Stimulated activated CD4-positive, alpha-beta T cell treated with anti-CD3 and anti-CD28 coated beads, TNF-alpha, amount 100 ng/mL, for 1 hour (primary cell): ENCODE data around the gene DLGAP1.

Source experiments
- DNase-seq, 3 donors: peaks; one replicate each; pipeline ENCODE4 v3.0.0-alpha.2; 2020; ENCODE audit warnings: low read depth in 3 of 3, low spot score in 1 of 3

DLGAP1 gene

GRCh38 chr18:3906116-3906750 lies 548.9 kb downstream of the DLGAP1 start:
- DNase-seq, result no peak

GRCh38 chr18:3903337-3903736 lies 551.8 kb downstream of the DLGAP1 start:
- no peak for DNase-seq

- DNase-seq, result no peak
Observed at GRCh38 chr18:3902676-3903075, 552.4 kb downstream of the DLGAP1 start.

- no peak for DNase-seq
Observed at GRCh38 chr18:3901811-3902210, 553.3 kb downstream of the DLGAP1 start.

- DNase-seq, result no peak
Observed at GRCh38 chr18:3901042-3901441, 554.1 kb downstream of the DLGAP1 start.

GRCh38 chr18:3900327-3900726 lies 554.8 kb downstream of the DLGAP1 start:
- DNase-seq, result no peak

- DNase-seq, result no peak
Observed at GRCh38 chr18:3898861-3899613, 556.1 kb downstream of the DLGAP1 start.

- DNase-seq, result no peak
Observed at GRCh38 chr18:3892152-3892551, 563.0 kb downstream of the DLGAP1 start.

GRCh38 chr18:3891245-3891644 lies 563.9 kb downstream of the DLGAP1 start:
- no peak for DNase-seq

- no peak for DNase-seq
Observed at GRCh38 chr18:3889803-3890202, 565.3 kb downstream of the DLGAP1 start.

GRCh38 chr18:3889121-3889520 lies 566.0 kb downstream of the DLGAP1 start:
- DNase-seq, result no peak

GRCh38 chr18:3886575-3887322 lies 568.4 kb downstream of the DLGAP1 start:
- no peak for DNase-seq

- no peak for DNase-seq
Observed at GRCh38 chr18:3885209-3885792, 569.8 kb downstream of the DLGAP1 start.

GRCh38 chr18:3879836-3880120 lies 575.3 kb downstream of the DLGAP1 start:
- no peak for DNase-seq

- no peak for DNase-seq
Observed at GRCh38 chr18:3879114-3879835, 575.8 kb downstream of the DLGAP1 start.

GRCh38 chr18:3878401-3878800 lies 576.7 kb downstream of the DLGAP1 start:
- no peak for DNase-seq

- DNase-seq, result no peak
Observed at GRCh38 chr18:3877678-3878077, 577.4 kb downstream of the DLGAP1 start.

GRCh38 chr18:3875961-3876360 lies 579.1 kb downstream of the DLGAP1 start:
- no peak for DNase-seq

- no peak for DNase-seq
Observed at GRCh38 chr18:3875376-3875775, 579.7 kb downstream of the DLGAP1 start.

GRCh38 chr18:3874581-3874980 lies 580.5 kb downstream of the DLGAP1 start:
- no peak for DNase-seq

GRCh38 chr18:3874125-3874524 lies 581.0 kb downstream of the DLGAP1 start:
- DNase-seq, result no peak
